ENCODE results near the gene TMPRSS9. TPM values are rescaled to one million over a fixed set of nuclear protein-coding genes. Genes with fewer than 3 reads are reported as not detected.

TMPRSS9 gene
- polyA plus RNA-seq, 1 donor from 2014 or later = not detected

DNA sequence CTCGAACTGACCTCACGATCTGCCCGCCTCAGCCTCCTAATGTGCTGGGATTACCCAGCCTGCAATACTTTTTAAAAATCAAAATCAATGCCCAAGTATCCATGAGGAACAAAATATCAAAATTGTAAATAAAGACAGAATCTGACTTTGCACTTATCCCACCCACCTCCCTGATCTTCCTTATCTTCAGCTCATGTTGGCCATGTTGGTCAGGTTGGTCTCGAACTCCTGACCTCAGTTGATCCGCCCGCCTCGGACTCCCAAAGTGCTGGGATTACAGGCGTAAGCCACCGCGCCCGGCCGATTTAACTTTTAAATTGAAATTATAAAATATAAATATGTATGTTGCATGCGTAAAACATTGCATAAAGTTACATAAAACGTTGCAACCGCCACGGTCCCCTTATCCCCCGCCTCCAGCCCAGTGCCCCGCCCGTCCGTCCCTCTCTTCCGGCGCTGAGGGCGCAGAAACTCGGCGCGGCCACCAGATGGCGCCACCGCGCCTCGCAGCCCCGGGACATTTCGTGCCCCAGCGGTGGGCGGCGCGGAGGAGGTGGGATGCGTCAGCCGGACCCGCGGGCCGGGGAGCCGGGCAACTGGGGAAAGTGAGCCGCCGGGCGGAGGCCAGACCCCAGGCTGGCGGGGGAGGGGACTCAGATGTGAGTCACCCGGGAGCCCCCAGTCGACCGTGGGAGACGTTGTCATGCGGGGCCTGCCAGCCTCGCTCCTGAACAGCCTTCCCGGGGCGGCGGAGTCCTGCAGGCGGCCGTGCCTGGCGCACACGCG is 114.4 kb downstream of the TMPRSS9 start:
- no peaks in the 10 kb centered on the region for H3K9me2 ChIP-seq (ENCODE audit: insufficient read depth, low read length)
- TF ChIP-seq SMC3 (conservative IDR thresholded peaks at IDR 0.05; ENCODE audit: poor library complexity) (peak; percentile 98), CTCF (IDR thresholded peaks at IDR 0.05; ENCODE audit: poor library complexity, severe bottlenecking) (peak; percentile 97), EZH2 (IDR thresholded peaks at IDR 0.05; ENCODE audit: borderline replicate concordance, insufficient read depth, low read length, poor library complexity, severe bottlenecking) (no peak), RAD21 (conservative IDR thresholded peaks at IDR 0.05) (peak; percentile 95)
- no peaks in the 10 kb centered on the region for H3K36me3 ChIP-seq (ENCODE audit: insufficient read depth, low read length)
- no peak overlapping the region for H2AFZ ChIP-seq (ENCODE audit: low read depth, low read length)
- peak overlapping the region; percentile 72 for H3K4me3 ChIP-seq (ENCODE audit: low read length)
- no peak overlapping the region for H3K27ac ChIP-seq (ENCODE audit: low read length)
- no peak overlapping the region for H3K4me2 ChIP-seq (ENCODE audit: low read length)
- H3K9me3 ChIP-seq (ENCODE audit: low read length) = no peaks in the 10 kb centered on the region
- no peaks in the 10 kb centered on the region for H3F3A ChIP-seq (ENCODE audit: insufficient read depth, low read length, poor library complexity, severe bottlenecking)
- peaks cover 45% of the 10 kb centered on the region for H3K27me3 ChIP-seq (ENCODE audit: insufficient read depth, low read depth, low read length)
- H3K79me2 ChIP-seq (replicated peaks; ENCODE audit: insufficient read depth, low read length) = no peaks in the 10 kb centered on the region
- no peaks in the 10 kb centered on the region for H4K20me1 ChIP-seq (ENCODE audit: insufficient read depth)
- H3K9ac ChIP-seq (ENCODE audit: low read length) = no peak overlapping the region

- H3K9ac ChIP-seq (ENCODE audit: low read length) = no peak overlapping the region
- TF ChIP-seq MXI1 (conservative IDR thresholded peaks at IDR 0.05; ENCODE audit: poor library complexity, severe bottlenecking) = no peak
- TF ChIP-seq POLR2AphosphoS5 (IDR thresholded peaks at IDR 0.05) = no peak
- TF ChIP-seq EZH2 (IDR thresholded peaks at IDR 0.05; ENCODE audit: borderline replicate concordance, insufficient read depth, low read length, poor library complexity, severe bottlenecking) = no peak
- no peak for TF ChIP-seq TAF1 (IDR thresholded peaks at IDR 0.05; ENCODE audit: low read depth)
- TF ChIP-seq, protein P1, sequence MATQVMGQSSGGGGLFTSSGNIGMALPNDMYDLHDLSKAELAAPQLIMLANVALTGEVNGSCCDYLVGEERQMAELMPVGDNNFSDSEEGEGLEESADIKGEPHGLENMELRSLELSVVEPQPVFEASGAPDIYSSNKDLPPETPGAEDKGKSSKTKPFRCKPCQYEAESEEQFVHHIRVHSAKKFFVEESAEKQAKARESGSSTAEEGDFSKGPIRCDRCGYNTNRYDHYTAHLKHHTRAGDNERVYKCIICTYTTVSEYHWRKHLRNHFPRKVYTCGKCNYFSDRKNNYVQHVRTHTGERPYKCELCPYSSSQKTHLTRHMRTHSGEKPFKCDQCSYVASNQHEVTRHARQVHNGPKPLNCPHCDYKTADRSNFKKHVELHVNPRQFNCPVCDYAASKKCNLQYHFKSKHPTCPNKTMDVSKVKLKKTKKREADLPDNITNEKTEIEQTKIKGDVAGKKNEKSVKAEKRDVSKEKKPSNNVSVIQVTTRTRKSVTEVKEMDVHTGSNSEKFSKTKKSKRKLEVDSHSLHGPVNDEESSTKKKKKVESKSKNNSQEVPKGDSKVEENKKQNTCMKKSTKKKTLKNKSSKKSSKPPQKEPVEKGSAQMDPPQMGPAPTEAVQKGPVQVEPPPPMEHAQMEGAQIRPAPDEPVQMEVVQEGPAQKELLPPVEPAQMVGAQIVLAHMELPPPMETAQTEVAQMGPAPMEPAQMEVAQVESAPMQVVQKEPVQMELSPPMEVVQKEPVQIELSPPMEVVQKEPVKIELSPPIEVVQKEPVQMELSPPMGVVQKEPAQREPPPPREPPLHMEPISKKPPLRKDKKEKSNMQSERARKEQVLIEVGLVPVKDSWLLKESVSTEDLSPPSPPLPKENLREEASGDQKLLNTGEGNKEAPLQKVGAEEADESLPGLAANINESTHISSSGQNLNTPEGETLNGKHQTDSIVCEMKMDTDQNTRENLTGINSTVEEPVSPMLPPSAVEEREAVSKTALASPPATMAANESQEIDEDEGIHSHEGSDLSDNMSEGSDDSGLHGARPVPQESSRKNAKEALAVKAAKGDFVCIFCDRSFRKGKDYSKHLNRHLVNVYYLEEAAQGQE (IDR thresholded peaks at IDR 0.05; ENCODE audit: borderline replicate concordance) = no peak
- no peak for TF ChIP-seq SMC3 (conservative IDR thresholded peaks at IDR 0.05; ENCODE audit: poor library complexity)
- no peak for TF ChIP-seq RAD21 (conservative IDR thresholded peaks at IDR 0.05)
- no peak for TF ChIP-seq EP300 (conservative IDR thresholded peaks at IDR 0.05; ENCODE audit: poor library complexity, severe bottlenecking)
- no peaks in the 10 kb centered on the region for H3K36me3 ChIP-seq (ENCODE audit: insufficient read depth, low read length)
- H3K9me3 ChIP-seq (ENCODE audit: low read length) = no peaks in the 10 kb centered on the region
- no peaks in the 10 kb centered on the region for H4K20me1 ChIP-seq (ENCODE audit: insufficient read depth)
- peak overlapping the region; percentile 71 for H3K4me2 ChIP-seq (ENCODE audit: low read length)
- H3F3A ChIP-seq (ENCODE audit: insufficient read depth, low read length, poor library complexity, severe bottlenecking) = no peaks in the 10 kb centered on the region
- H3K4me3 ChIP-seq (ENCODE audit: low read length) = peak overlapping the region; percentile 72
- no peak overlapping the region for H3K27ac ChIP-seq (ENCODE audit: low read length)
- no peak overlapping the region for H2AFZ ChIP-seq (ENCODE audit: low read depth, low read length)
- no peaks in the 10 kb centered on the region for H3K79me2 ChIP-seq (replicated peaks; ENCODE audit: insufficient read depth, low read length)
- peaks cover 53% of the 10 kb centered on the region for H3K27me3 ChIP-seq (ENCODE audit: insufficient read depth, low read depth, low read length)
- H3K9me2 ChIP-seq (ENCODE audit: insufficient read depth, low read length) = no peaks in the 10 kb centered on the region
These were observed 115.1 kb downstream of the TMPRSS9 start for GRCh38 chr19:2475018-2475701.

Other genes with a start within 250 kb of the TMPRSS9 start
- 60.7 and 88.2 TPM in 2 replicates for gene AP3D1, start 208.7 kb upstream of the TMPRSS9 start, polyA plus RNA-seq
- gene DOT1L, start 196.3 kb upstream of the TMPRSS9 start, polyA plus RNA-seq = 8.5 and 10.7 TPM in 2 replicates
- 219 and 254 TPM in 2 replicates for gene PLEKHJ1, start 123.9 kb upstream of the TMPRSS9 start, polyA plus RNA-seq
- gene SF3A2, start 123.4 kb upstream of the TMPRSS9 start, polyA plus RNA-seq = 14.4 and 51.6 TPM in 2 replicates
- 57.5 and 71.5 TPM in 2 replicates for gene AMH, start 110.9 kb upstream of the TMPRSS9 start, polyA plus RNA-seq
- 1.3 and 1.4 TPM in 2 replicates for gene JSRP1, start 103.8 kb upstream of the TMPRSS9 start, polyA plus RNA-seq
- gene PEAK3, start 78.1 kb upstream of the TMPRSS9 start, polyA plus RNA-seq = not detected in 2 replicates
- gene LINGO3, start 52.1 kb upstream of the TMPRSS9 start, polyA plus RNA-seq = 1.2 and 2.7 TPM in 2 replicates
- gene LSM7, start 31.7 kb upstream of the TMPRSS9 start, polyA plus RNA-seq = 520 and 550 TPM in 2 replicates
- 68.7 and 86.8 TPM in 2 replicates for gene SPPL2B, start 31.6 kb upstream of the TMPRSS9 start, polyA plus RNA-seq
- gene TIMM13, start 67.3 kb downstream of the TMPRSS9 start, polyA plus RNA-seq = 61.0 and 73.0 TPM in 2 replicates
- gene LMNB2, start 96.7 kb downstream of the TMPRSS9 start, polyA plus RNA-seq = 44.1 and 48.8 TPM in 2 replicates
- 0.44 TPM in 1 of 2 replicates, not detected in the other for gene GADD45B, start 115.9 kb downstream of the TMPRSS9 start, polyA plus RNA-seq

Data from neural cell (in vitro differentiated cells).